Ecto neural progenitor cell (in vitro differentiated cells): Measurements from ENCODE around the gene TSC22D3.
A peak's percentile ranks its signal among the peaks of the same experiment; 100 is the strongest.
"Not testable (repeated sequence)": the region's sequence is repeated elsewhere in the genome, so short reads cannot be mapped to it uniquely, and the experiment has no call there.

Source experiments
- DNase-seq: peaks from one replicate; pipeline ENCODE4 v3.0.0-alpha.2; 2018; ENCODE audit warnings: low spot score

The TSC22D3 gene

DNA sequence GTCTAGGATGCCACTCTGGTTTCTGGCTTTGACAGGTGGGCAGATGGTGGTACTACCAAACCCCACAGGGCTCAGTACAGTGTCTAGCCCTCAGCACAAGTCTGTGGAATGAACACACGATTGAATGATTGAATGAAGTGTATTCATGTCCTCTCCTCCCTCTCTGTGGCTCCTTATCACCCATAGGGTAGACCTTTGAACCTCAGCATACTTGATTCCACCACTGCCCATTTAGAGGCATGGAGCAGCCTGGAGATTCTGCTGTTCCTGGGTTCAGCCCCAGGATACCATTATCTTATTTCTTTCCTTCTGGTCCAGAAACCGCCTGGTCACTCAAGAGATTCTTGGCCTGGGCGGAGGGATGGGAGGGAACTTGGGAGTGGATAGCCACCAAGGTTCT lies 93.3 kb downstream of the TSC22D3 start:
- no peak for DNase-seq

DNA sequence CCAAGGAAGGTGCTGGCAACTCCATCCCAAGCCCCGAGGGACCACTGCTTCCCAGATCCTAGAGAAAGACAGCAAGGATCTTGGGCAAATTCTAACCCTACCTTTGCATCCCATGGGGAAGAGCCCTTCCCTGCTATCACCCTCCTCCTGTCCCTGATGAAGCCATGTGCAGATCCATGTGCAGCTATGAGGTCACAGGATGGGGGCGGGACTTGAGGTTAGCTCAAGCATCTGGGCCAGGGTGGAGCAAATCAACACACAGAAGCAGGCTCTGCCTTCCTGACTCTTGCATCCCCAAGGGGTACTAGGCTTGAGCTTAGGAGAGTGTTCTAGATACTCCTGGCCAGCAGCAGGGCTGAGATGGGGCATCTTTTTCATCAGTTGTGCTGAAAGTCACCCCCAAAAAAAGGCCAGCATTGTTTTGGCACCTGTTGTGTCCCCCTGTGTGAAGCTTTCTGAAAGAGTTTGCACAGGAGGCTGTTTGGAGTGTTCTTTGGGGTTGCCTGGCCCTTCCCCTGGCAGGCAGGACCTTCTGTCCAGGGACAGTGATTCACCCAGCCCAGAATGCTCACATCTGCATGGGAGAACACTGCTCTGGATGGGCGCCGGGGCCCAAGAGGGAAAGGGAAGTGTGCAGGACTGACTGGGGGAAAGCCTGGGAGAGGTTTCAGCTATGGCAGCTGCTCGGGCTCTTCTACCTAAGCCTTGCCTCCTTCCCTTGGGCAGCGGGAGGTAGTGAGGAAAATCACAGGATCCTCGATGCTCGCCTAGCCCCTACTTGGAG lies 96.4 kb downstream of the TSC22D3 start:
- no peak for DNase-seq

DNA sequence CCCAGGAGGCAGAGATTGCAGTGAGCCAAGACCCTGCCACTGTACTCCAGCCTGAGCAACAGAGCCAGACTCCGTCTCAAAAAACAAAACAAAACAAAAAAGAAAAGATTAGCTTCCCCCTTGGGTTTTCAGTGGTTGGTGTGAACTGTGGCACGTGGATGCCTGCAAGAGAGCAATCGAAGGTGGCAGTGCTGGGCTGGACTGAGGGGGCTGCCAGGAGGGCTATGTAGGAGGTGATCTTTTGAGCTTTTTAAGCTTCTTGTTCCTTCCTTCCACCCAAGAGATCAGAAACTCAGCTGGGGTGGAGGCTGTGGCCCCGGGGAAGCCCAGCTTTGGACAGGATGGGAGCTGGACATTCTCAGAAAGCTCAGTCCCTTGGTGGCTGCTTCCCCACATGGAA lies 97.7 kb downstream of the TSC22D3 start:
- no peak for DNase-seq

DNA sequence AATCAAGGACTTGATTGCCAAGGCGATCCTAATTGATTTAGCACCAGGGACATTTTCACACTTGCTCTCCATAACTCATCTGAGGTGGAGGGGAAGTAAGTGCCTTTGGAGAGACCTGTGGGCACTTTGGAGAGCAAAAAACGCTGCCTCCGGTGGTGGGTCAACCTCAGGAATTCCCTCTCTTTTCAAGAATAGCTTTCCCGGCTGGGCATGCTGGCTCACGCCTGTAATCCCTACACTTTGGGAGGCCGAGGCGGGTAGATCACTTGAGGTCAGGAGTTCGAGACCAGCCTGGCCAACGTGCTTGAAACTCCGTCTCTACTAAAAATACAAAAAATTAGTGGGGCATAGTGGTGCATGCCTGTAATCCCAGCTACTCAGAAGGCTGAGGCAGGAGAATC lies 98.1 kb downstream of the TSC22D3 start:
- DNase-seq = no peak

DNA sequence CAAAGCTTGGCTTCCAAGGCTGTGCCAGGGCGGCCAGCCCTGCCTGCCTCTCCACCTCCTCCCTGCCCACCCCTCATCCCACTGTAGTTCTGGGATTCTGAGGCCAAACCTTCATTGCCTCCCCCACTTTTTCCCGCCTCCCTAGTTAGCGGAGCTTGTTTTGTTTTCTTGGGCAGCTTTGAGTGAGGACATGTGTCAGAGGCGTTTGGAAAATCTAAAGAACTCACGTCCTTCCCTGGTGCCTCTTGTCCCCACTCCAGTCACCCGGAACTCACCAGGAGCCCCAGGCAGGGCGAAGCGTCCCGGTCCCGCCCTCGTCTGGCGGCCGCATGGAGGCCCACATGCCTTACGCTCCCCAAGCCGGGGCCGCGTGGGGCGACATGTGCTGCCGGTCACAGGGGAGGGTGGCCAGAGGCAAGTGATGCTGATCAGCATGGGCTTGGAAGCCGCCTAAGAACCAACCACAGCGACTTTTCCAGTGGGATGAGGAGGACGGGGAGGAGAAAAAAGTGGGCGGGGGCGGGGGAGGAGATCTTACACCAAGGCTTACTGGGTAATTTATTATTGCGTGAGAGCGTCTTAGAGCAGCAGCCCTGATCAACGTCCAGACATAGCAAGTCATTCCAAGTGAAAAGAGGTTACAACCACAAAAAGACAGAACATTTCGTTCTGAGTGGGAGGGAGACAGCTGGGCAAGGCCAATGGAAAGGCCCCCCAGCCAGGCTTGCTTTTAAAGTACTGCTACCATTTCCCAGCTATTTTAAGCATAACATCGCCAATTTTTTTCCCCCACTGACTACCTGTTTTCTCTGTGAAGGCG lies 98.8 kb downstream of the TSC22D3 start:
- DNase-seq = peak; percentile 60

DNA sequence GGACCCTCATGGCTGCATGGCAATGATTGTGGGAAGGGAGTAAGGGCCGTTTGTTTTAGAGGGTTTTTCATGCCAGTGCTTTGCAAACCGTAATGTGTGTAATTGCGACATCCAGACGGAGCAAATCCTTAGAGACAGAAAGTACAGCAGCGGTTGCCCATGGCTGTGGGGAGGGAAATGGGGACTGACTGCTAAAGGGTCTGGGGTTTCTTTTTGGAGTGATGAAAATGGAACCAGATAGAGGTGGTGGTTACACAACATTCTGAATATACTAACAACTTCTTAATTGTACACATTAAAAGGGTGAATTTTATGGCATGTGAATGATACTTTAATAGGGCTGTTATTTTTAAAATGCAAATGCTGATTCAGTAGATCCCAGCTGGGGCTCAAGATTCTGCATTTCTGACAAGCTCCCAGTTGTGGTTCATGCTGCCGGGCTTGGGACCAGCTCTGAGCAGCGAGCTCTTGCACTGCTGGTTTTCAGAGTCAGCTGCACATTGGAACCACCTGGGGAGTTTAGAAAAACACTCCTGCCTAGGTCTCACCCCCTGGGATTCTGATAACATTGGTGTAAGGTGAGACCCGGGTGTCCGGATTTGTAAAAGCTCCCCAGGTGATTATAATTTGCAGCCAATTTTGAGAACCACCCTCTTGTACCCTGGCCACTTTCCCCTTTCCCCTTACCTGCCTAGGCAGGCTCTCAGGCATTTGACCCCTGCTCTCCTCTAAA lies 99.6 kb downstream of the TSC22D3 start:
- no peak for DNase-seq

DNA sequence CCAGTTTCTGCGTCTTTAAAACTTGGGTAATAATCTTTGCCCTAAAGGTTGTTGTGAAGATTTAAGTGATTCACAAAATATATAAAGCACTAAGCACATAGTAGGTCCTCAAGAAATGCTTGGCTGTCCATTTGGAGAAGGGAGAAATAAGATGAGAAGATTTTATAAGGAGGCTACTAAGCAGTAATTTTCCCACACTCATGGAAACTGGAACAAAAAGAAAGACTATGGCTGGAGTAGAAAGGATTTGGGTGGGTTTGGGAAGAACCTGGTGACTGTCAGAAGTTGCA lies 100.3 kb downstream of the TSC22D3 start:
- DNase-seq = no peak

DNA sequence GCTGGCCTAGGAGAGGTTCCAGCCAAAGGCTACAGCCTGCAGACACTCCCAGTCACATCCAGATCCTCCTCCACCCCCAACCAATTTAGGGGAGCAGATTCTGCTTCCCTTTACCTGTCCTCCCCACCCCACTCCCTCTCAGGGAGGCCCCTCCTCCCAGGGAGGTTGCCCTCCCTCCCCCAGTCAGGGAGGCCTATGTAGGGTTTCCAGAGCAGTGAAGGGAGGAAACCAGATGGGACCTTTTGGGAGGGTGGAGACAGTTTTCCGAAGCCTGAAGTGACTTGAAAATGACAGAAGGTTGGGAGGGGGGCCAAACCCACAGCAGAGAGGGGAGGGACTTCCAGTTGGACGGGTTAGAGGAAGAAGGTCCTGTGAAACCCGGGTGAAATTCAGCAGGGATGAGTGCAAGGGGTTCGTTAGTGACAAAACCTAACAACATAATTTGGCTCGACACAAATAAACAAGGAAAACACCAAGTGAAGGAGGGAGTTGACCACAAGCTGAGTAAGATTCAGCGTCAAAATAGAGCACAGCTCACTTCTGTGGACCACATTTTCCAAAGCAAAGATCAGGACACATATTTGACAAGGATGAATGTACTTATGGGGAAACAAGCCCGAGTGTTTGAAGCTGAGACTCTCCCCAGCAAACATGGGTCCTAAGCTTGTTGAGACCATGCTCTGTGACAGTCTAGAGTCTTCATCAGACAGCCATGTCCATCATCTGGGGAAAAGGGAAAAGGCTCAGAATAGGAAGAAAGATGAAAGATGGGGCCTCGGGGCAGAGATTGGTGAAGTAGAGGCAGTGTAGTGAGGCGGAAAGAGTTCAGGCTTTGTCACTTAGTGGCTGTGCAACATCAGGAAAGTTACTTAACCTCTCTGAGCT lies 100.9 kb downstream of the TSC22D3 start:
- no peak for DNase-seq

DNA sequence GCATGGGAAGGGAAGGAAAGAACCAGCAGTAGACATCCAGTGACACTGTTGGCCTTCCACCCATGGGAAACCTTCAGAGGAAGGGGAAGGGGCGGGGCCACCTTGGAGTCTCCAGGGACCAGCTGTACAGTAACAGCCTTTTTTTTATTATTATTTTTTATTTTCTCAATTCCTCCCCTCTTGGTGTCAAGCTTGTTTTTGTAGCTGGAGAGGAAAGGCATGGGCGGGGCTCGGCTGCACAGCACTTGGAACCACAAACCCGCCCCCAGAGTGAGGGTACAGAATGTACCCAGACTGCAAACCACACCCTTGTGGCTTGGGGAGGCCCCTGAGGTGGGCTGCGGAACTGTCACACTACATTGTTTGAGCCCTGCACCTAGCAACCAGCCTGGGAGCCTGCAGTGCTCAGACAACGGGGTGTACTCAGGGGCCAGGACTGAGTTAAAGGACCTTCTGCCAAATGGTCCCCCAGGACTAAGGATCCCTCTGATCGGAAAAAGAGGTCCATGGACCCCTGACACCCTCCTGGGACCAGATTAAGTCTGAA lies 101.6 kb downstream of the TSC22D3 start:
- DNase-seq = no peak

DNA sequence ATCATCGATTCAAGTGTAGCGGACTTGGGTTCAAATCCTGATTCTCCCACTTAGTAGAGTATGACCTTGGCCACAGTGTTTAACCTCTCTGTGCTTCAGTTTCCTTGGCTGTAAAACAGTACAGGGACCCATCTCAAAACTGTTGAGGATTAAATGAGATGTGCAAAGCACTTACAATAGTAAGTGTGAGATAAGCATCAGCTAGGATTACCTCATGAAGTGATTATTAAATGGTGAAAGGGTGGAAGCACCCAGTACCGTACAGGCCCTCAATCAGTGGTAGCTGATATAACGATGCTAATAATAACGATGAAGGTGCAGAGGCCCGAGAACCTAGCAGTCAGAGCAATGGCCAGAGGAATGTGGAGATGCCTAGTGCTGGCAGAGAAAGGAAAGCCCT lies 102.2 kb downstream of the TSC22D3 start:
- DNase-seq = no peak

DNA sequence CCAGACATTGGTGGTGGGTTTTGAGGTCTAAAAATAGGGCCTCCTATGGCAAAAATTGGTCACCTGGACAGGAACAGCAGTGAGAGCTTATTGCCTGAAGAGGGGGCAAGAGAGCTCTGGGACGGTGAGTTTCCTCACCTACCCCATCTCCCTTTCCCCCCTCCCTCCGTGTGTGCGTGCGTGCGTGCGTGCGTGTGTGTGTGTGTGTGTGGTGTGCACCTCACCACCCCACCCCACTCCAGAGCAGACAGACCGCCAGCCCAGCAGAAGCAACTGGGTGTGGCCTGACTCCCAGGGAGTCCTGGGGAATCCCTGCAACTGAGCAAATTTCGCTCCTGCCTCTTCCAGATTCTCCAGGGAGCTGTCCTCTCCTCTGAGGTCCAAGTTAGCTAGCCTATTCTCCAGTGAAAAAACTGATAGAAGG lies 102.6 kb downstream of the TSC22D3 start:
- DNase-seq = peak; percentile 80

DNA sequence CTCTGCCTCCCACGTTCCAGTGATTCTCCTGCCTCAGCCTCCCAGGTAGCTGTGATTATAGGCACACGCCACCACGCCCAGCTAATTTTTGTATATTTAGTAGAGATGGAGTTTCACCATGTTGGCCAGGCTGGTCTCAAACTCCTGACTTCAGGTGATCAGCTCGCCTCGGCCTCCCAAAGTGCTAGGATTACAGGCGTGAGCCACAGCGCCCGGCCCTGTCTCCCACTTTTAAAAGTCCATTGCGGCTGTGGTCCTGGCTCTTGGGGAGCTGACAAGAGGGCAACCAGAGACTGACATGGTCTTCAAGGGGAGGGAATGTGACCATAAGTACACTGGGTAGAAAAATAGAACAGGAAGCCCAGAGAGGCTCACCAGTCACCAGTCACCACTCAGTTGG lies 104.3 kb downstream of the TSC22D3 start:
- DNase-seq = not testable (repeated sequence)

DNA sequence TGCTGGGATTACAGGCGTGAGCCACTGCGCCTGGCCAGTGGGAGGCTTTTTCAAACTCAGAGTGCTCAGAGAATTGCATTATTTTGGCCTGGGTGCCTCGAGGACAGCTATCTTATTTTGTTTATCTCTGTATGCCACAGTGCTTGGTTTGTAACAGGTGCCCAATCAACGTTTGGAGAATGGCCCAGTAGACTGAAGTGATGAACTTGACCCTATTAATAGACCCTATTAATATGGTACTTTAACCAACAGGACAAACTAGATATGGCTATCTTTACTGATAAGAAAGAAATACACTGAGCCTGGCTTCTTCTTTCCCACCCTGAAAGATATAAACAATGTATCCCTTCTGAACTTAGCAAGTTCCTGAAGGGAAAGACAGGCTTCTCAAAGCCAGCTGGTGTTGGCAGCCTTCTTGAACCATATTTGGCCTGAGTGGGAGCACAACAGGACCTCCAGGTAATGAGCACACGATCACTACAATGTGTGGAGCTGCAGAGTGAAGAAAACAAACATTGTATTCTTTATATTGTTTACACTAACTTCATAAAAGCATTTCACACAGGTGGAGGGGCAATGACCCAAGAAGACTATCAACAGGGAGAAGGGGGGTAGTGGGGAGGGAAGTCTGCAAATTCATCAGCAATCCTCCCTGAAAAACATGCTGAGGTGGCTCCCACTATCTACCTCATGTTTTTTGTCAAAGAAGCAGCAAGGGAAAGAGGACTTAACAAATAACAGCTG lies 105.5 kb downstream of the TSC22D3 start:
- DNase-seq = no peak

DNA sequence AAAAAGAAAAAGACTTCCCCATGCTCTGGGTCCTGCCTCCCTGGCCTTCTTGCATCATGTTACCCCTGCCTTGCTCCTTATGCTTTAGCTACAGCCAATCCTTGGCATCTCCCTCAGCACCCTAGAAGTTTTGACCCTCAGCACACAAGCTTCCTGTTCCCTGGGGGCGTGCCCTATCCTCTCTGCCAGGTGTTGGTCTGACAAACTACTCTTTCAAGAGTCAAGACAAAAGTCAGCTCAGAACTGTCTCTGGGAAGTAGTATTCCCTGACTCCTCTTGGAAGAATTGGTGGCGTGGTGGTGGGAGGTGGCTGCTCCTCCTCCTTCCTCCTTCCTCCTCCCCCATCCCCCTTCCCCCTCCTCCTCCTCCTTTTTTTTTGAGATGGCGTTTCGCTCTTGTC lies 106.3 kb downstream of the TSC22D3 start:
- no peak for DNase-seq

DNA sequence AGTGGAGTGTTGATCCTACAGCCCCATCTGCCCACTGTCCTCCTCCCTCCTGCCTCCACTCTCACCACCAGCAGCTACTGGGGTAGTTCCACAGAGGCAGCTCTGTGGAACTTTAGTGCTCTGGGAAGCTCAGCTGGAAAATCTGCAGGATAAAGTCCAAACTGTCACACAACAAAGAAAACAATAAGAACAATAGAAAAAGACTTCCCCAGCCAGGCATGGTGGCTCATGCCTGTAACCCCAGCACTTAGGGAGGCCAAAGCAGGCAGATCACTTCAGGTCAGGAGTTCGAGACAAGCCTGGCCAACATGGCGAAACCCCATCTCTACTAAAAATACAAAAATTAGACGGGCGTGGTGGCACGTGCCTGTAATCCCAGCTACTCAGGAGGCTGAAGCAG lies 106.9 kb downstream of the TSC22D3 start:
- not testable (repeated sequence) for DNase-seq

DNA sequence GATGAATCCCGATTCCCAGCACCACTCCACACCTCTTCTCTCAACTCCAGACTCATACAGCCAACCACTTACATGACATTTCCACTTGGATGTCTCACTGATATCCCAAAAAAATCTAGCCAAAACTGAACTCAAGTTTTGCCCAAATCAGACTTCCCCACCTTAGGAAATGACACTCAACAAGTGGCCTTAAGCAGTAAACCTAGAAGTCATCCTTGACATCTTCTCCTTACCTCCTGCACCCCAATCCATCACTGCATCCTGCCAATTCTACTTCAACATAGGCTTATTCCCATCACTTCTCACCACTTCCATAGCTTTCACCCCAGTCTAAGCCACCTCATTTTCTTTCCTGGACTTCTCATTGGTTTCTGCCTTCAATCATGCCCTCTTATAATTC lies 108.2 kb downstream of the TSC22D3 start:
- DNase-seq = no peak

DNA sequence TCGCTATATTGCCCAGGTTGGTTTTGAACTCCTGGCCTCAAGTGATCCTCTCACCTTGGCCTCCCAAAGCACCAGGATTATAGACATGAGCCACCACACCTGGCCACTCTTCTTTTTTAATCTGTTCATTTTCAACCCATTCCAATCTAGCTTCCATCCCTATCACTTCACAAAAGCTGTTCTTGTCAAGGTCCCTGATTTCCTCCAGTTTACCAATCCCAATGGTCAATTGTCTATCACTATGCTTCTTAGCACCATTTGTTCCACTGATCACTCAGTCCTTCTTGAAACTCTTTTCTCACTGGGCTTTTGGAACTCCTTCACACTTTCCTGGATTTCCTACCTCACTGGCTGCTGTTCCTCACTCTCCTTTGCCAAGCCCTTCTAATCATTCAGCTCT lies 108.7 kb downstream of the TSC22D3 start:
- no peak for DNase-seq
